Activated T-helper 1 cell treated with anti-CD3 and anti-CD28 coated beads, Interleukin-2, amount 50 U/mL, for 16 hours (primary cell): ENCODE measurements around the gene NEUROG1.
A peak's percentile ranks its signal among the peaks of the same experiment; 100 is the strongest.

Experiments
- DNase-seq, 2 donors: peaks; one replicate each; pipeline ENCODE4 v3.0.0-alpha.2; 2020; ENCODE audit warnings: low read depth in 1 of 2, low spot score in 1 of 2

Gene NEUROG1

GRCh38 chr5:135535820-135536801, at the start of gene NEUROG1:
Gene NEUROG1 (minus strand): TSS chr5:135535964. CDS start chr5:135535690, 274 bp downstream.
- no peak for DNase-seq

GRCh38 chr5:135584918-135585317, 49.2 kb upstream of the NEUROG1 start:
- no peak for DNase-seq

- no peak for DNase-seq
Observed at GRCh38 chr5:135584276-135584675, 48.5 kb upstream of the NEUROG1 start.

- DNase-seq, result no peak
Observed at GRCh38 chr5:135582099-135582781, 46.5 kb upstream of the NEUROG1 start.

GRCh38 chr5:135578685-135579341, 43.0 kb upstream of the NEUROG1 start, which contains the start of gene CXCL14:
Gene CXCL14 (minus strand): TSS chr5:135578991. CDS start chr5:135578778, 213 bp downstream.
- DNase-seq, result no peak

GRCh38 chr5:135578305-135578684, 42.5 kb upstream of the NEUROG1 start:
- DNase-seq, result no peak

GRCh38 chr5:135577421-135577820, 41.7 kb upstream of the NEUROG1 start:
- no peak for DNase-seq

GRCh38 chr5:135576075-135576599, 40.4 kb upstream of the NEUROG1 start:
- no peak for DNase-seq

- no peak for DNase-seq
Observed at GRCh38 chr5:135574493-135574892, 38.7 kb upstream of the NEUROG1 start.

- no peak for DNase-seq
Observed at GRCh38 chr5:135571902-135572301, 36.1 kb upstream of the NEUROG1 start.

- DNase-seq, result no peak
Observed at GRCh38 chr5:135571066-135571609, 35.4 kb upstream of the NEUROG1 start.

GRCh38 chr5:135570453-135570764, 34.6 kb upstream of the NEUROG1 start:
- DNase-seq, result no peak

GRCh38 chr5:135569755-135570452, 34.1 kb upstream of the NEUROG1 start:
- DNase-seq, result no peak

- no peak for DNase-seq
Observed at GRCh38 chr5:135568923-135569360, 33.2 kb upstream of the NEUROG1 start.

- DNase-seq, result no peak
Observed at GRCh38 chr5:135568246-135568645, 32.5 kb upstream of the NEUROG1 start.

- DNase-seq, result no peak
Observed at GRCh38 chr5:135567661-135568060, 31.9 kb upstream of the NEUROG1 start.

GRCh38 chr5:135566422-135567400, 30.9 kb upstream of the NEUROG1 start:
- no peak for DNase-seq

GRCh38 chr5:135565725-135566421, 30.1 kb upstream of the NEUROG1 start:
- DNase-seq, result peak; percentile 28 to 54

- DNase-seq, result no peak
Observed at GRCh38 chr5:135565266-135565665, 29.5 kb upstream of the NEUROG1 start.
